Mesendoderm (in vitro differentiated cells): ENCODE data around the gene PCBP3.
"Not testable (repeated sequence)": the region's sequence is repeated elsewhere in the genome, so short reads cannot be mapped to it uniquely, and the experiment has no call there.

Experiments used
- DNase-seq: peaks from one replicate; pipeline ENCODE4 v3.0.0; 2013
- H2AK5ac ChIP-seq: 2 replicates; pipeline ENCODE4 v1.6.1; 2013; ENCODE audit warnings: low read length, inconsistent platforms
- H2BK120ac ChIP-seq: 2 replicates; pipeline ENCODE4 v1.6.1; 2013; ENCODE audit warnings: low read depth, mild to moderate bottlenecking, low read length, moderate library complexity, mixed read lengths
- H2BK15ac ChIP-seq: replicated peaks from 2 replicates; pipeline ENCODE4 v1.6.1; 2013; ENCODE audit warnings: low read depth, mild to moderate bottlenecking, moderate library complexity
- H2BK5ac ChIP-seq: 2 replicates; pipeline ENCODE4 v1.6.1; 2013; ENCODE audit warnings: low read length, inconsistent platforms
- H3K18ac ChIP-seq: 2 replicates; pipeline ENCODE4 v1.6.1; 2013; ENCODE audit warnings: mild to moderate bottlenecking, low read length, mixed read lengths
- H3K23ac ChIP-seq: one replicate; pipeline ENCODE4 v1.6.1; 2013; ENCODE audit warnings: low read length
- H3K27ac ChIP-seq: 2 replicates; pipeline ENCODE4 v1.5.1; 2013; ENCODE audit warnings: low read depth, mild to moderate bottlenecking, inconsistent platforms, low read length, moderate library complexity
- H3K27me3 ChIP-seq: 2 replicates; pipeline ENCODE4 v1.6.1; 2013; ENCODE audit warnings: low read length, control low read depth, mild to moderate bottlenecking, inconsistent platforms; ENCODE audit not compliant: insufficient read depth, poor library complexity
- H3K36me3 ChIP-seq: 2 replicates; pipeline ENCODE4 v1.6.1; 2013; ENCODE audit warnings: low read length, inconsistent platforms; ENCODE audit not compliant: control insufficient read depth, insufficient read depth
- H3K4ac ChIP-seq: one replicate; pipeline ENCODE4 v1.6.1; 2013; ENCODE audit warnings: low read depth, mild to moderate bottlenecking, low read length, moderate library complexity
- H3K4me1 ChIP-seq: 2 replicates; pipeline ENCODE4 v1.6.1; 2013; ENCODE audit warnings: low read depth, low read length, inconsistent platforms; ENCODE audit not compliant: control insufficient read depth
- H3K4me2 ChIP-seq: 2 replicates; pipeline ENCODE4 v1.6.1; 2013; ENCODE audit warnings: low read length
- H3K4me3 ChIP-seq: 2 replicates; pipeline ENCODE4 v1.5.1; 2013; ENCODE audit warnings: mild to moderate bottlenecking, low read length
- H3K56ac ChIP-seq: one replicate; pipeline ENCODE4 v1.6.1; 2013; ENCODE audit warnings: low read length
- H3K79me1 ChIP-seq: 2 replicates; pipeline ENCODE4 v1.6.1; 2013; ENCODE audit warnings: low read length, inconsistent platforms
- H3K79me2 ChIP-seq: 2 replicates; pipeline ENCODE4 v1.6.1; 2013; ENCODE audit warnings: mild to moderate bottlenecking, low read length; ENCODE audit not compliant: control insufficient read depth, insufficient read depth
- H3K9ac ChIP-seq: 2 replicates; pipeline ENCODE4 v1.6.1; 2013; ENCODE audit warnings: low read length, inconsistent platforms
- H4K5ac ChIP-seq: one replicate; pipeline ENCODE4 v1.6.1; 2013; ENCODE audit warnings: low read length
- H4K8ac ChIP-seq: one replicate; pipeline ENCODE4 v1.6.1; 2013; ENCODE audit warnings: low read depth, mild to moderate bottlenecking, control low read depth, low read length, moderate library complexity
- WGBS: extraction: QIAGEN DNeasy Blood & Tissue Kit; methylation state at CpG from one replicate; pipeline ENCODE4 v1.1.7; 2013; ENCODE audit warnings: low lambda C conversion rate, missing lambda C conversion rate; ENCODE audit not compliant: insufficient coverage; ENCODE audit errors: extremely low coverage; 5-methylcytosine and 5-hydroxymethylcytosine counted together

Gene PCBP3

GRCh38 chr21:45718413-45718812 lies 74.9 kb downstream of the PCBP3 start:
- H3K18ac ChIP-seq, result no peak overlapping the region
- no peak overlapping the region for H2BK5ac ChIP-seq
- H3K56ac ChIP-seq, result no peak overlapping the region
- no peak overlapping the region for H3K9ac ChIP-seq
- no peak overlapping the region for H2BK120ac ChIP-seq
- H3K27me3 ChIP-seq, result no peaks in the 10 kb centered on the region
- no peak for DNase-seq
- no peak overlapping the region for H3K23ac ChIP-seq
- H2AK5ac ChIP-seq, result no peak overlapping the region
- no CpG with 5 or more reads among the region's 5 CpGs for WGBS
- H4K8ac ChIP-seq, result no peak overlapping the region
- no peaks in the 10 kb centered on the region for H3K79me2 ChIP-seq
- no peak overlapping the region for H4K5ac ChIP-seq
- H3K79me1 ChIP-seq, result no peaks in the 10 kb centered on the region
- no peak overlapping the region for H3K4me2 ChIP-seq
- H3K4me3 ChIP-seq, result no peak overlapping the region
- H3K27ac ChIP-seq, result no peak overlapping the region
- H2BK15ac ChIP-seq, result no peak overlapping the region
- no peaks in the 10 kb centered on the region for H3K36me3 ChIP-seq
- peaks cover 2% of the 10 kb centered on the region for H3K4me1 ChIP-seq
- no peak overlapping the region for H3K4ac ChIP-seq

DNA sequence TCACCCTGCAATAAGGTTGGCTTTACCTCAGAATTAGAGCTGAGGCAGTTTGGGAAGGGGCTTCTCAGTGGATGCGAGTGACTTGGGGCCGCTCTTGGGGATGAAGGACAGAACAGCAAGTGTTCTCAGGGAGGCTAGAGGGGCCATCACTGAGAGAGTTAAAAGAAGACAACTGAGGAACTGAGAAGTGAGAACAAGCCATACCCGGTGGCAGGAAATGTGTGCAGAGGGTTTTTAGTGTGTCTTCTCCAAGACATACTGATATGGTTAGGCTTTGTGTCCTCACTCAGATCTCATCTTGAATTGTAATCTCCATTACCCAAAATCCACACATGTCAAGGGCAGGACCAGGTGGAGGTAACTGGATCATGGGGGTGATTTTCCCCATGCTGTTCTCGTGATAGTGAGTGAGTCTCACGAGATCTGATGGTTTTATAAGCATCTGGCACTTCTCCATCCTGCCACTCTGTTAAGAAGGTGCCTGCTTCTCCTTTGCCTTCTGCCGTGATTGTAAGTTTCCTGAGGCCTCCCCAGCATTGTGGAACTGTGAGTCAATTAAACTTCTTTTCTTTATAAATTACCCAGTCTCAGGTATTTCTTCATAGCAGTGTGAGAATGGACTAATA lies 75.8 kb downstream of the PCBP3 start:
- DNase-seq, result no peak
- Histone ChIP-seq H3K36me3 (no peaks in the 10 kb centered on the region), H3K79me2 (no peaks in the 10 kb centered on the region), H3K79me1 (no peaks in the 10 kb centered on the region), H3K27ac (no peak overlapping the region), H2BK120ac (no peak overlapping the region), H3K4me1 (peaks cover 2% of the 10 kb centered on the region), H4K5ac (no peak overlapping the region), H2BK15ac (no peak overlapping the region), H3K18ac (no peak overlapping the region), H3K4me2 (no peak overlapping the region), H4K8ac (no peak overlapping the region), H3K56ac (no peak overlapping the region), H3K27me3 (no peaks in the 10 kb centered on the region), H3K9ac (no peak overlapping the region), H3K4me3 (no peak overlapping the region), H2AK5ac (no peak overlapping the region), H2BK5ac (no peak overlapping the region), H3K4ac (no peak overlapping the region), H3K23ac (no peak overlapping the region)
- no CpG with 5 or more reads among the region's 6 CpGs for whole genome bisulfite sequencing

- not testable (repeated sequence) for H2BK15ac ChIP-seq, H3K79me1 ChIP-seq, H3K4ac ChIP-seq, H3K56ac ChIP-seq, H3K79me2 ChIP-seq, H2BK120ac ChIP-seq, H3K4me2 ChIP-seq, H3K27me3 ChIP-seq, H3K4me3 ChIP-seq, H3K36me3 ChIP-seq, H3K27ac ChIP-seq, H2BK5ac ChIP-seq, H2AK5ac ChIP-seq, H3K23ac ChIP-seq, H3K4me1 ChIP-seq, H3K9ac ChIP-seq, H4K8ac ChIP-seq, DNase-seq, H3K18ac ChIP-seq, H4K5ac ChIP-seq
- no CpG with 5 or more reads among the region's 1 CpG for WGBS
These were observed 76.7 kb downstream of the PCBP3 start for GRCh38 chr21:45720204-45720603.

DNA sequence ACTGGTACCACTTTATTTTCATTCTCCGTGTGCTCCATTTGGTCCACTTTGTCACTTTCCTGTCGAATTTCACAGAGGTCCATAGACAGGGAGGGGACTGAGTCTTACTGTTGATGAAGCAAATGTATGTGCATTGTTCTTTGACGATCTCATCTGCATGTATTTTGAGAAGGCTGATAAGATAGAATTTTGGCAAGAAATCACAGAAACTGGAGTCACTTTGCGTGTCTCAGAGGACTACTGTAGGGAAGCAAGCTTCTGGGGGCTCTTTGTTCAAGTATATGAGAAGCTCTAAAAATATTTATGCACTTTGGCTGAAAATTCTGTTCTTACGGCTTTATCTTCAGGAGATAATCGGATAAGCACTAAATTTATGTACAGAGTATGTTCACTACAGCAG lies 78.1 kb downstream of the PCBP3 start:
- no peak overlapping the region for H4K8ac ChIP-seq
- H3K4me2 ChIP-seq, result no peak overlapping the region

DNA sequence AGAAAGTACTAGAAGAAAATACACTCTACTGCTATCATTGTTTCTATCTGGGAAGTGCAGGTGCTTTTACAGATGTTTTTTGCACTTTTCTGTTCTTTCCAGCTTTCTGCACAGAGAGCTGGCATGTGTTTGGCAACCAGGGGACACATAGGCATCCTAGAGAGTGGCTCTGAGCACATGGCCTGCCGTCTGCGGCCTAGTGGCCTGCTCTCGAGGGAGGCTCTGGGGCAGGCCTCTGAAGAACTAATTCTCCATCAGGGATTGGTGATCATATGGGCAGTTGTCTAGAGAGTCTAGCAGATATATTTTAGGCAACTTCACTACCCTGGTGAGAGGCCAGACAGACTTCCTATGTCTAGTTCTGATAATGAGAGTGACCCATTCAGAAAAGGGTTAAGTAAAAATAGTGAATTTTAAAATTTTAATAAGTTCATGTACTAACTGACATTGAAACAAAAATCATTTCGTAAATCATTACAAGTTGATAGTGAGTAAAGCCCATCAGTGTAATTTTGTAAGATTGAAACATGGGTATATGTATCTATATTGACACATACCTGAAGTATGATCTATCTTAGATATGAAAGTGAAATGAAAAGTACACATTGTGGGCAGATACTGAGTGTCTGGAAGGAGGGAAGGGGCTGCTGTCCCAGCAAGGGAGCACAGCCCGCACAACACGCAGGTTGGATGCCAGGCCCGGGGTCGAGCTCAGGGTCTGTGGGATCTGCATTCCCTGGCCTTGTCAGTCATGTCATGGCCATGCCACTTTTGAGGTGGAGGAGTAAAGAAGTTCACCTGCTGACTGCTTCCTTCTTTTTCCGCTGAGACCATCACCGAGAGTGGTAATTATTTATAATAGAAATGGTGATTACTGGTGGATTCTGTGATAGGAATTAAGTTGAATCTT lies 79.8 kb downstream of the PCBP3 start:
- Histone ChIP-seq H3K18ac (no peak overlapping the region), H2BK15ac (no peak overlapping the region), H3K4me2 (no peak overlapping the region), H2BK5ac (no peak overlapping the region), H3K4ac (no peak overlapping the region), H4K5ac (no peak overlapping the region), H3K36me3 (no peaks in the 10 kb centered on the region), H3K4me1 (peaks cover 2% of the 10 kb centered on the region), H3K79me2 (no peaks in the 10 kb centered on the region), H3K79me1 (no peaks in the 10 kb centered on the region), H2BK120ac (no peak overlapping the region), H3K27me3 (no peaks in the 10 kb centered on the region), H4K8ac (no peak overlapping the region), H3K4me3 (no peak overlapping the region), H3K56ac (no peak overlapping the region), H2AK5ac (no peak overlapping the region), H3K27ac (no peak overlapping the region), H3K9ac (no peak overlapping the region), H3K23ac (no peak overlapping the region)
- 100% methylated on average over 1 of the region's 10 CpGs for WGBS
- no peak for DNase-seq

More for the DNA sequence above, 78.1 kb downstream of the PCBP3 start:
- no peak overlapping the region for H3K27ac ChIP-seq
- no peak for DNase-seq
- H2BK5ac ChIP-seq, result no peak overlapping the region
- H3K79me1 ChIP-seq, result no peaks in the 10 kb centered on the region
- H3K56ac ChIP-seq, result no peak overlapping the region
- H3K36me3 ChIP-seq, result no peaks in the 10 kb centered on the region
- H3K27me3 ChIP-seq, result no peaks in the 10 kb centered on the region
- no peak overlapping the region for H3K4me3 ChIP-seq
- H3K79me2 ChIP-seq, result no peaks in the 10 kb centered on the region
- no peak overlapping the region for H3K18ac ChIP-seq
- H3K9ac ChIP-seq, result no peak overlapping the region
- H3K4me1 ChIP-seq, result peaks cover 2% of the 10 kb centered on the region
- H2BK120ac ChIP-seq, result no peak overlapping the region
- no peak overlapping the region for H2AK5ac ChIP-seq
- no peak overlapping the region for H2BK15ac ChIP-seq
- WGBS, result no CpG with 5 or more reads among the region's 6 CpGs
- no peak overlapping the region for H3K4ac ChIP-seq
- H3K23ac ChIP-seq, result no peak overlapping the region
- H4K5ac ChIP-seq, result no peak overlapping the region
